ENCODE measurements around the gene NACAD. TPM values are rescaled to one million over a fixed set of nuclear protein-coding genes. Genes with fewer than 3 reads are reported as not detected.
"Not testable (repeated sequence)": the region's sequence is repeated elsewhere in the genome, so short reads cannot be mapped to it uniquely, and the experiment has no call there.

NACAD gene
- polyA plus RNA-seq, 12 donors, result 2.8 to 10.0 (median 4.9) TPM; not detected in 1

GRCh38 chr7:45118292-45118691, 29.5 kb upstream of the NACAD start:
- no peak for DNase-seq

GRCh38 chr7:45117582-45117981, 28.8 kb upstream of the NACAD start:
- DNase-seq, result no peak

GRCh38 chr7:45116048-45116447, 27.3 kb upstream of the NACAD start:
- no peak for DNase-seq

GRCh38 chr7:45114926-45115325, 26.2 kb upstream of the NACAD start:
- no peak for DNase-seq

GRCh38 chr7:45114257-45114656, 25.5 kb upstream of the NACAD start:
- not testable (repeated sequence) for DNase-seq

- DNase-seq, result no peak
Observed at GRCh38 chr7:45112648-45113047, 23.9 kb upstream of the NACAD start.

- peak; percentile 96 for DNase-seq
Observed at GRCh38 chr7:45111298-45112223, 22.8 kb upstream of the NACAD start, which contains the start of gene TBRG4. TBRG4 (minus strand) TSS chr7:45111697; CDS start chr7:45109237, 2,460 bp downstream.

GRCh38 chr7:45108863-45109262, 20.1 kb upstream of the NACAD start:
- no peak for DNase-seq

- DNase-seq, result no peak
Observed at GRCh38 chr7:45107356-45107755, 18.6 kb upstream of the NACAD start.

- no peak for DNase-seq
Observed at GRCh38 chr7:45106820-45107219, 18.1 kb upstream of the NACAD start.

- DNase-seq, result no peak
Observed at GRCh38 chr7:45105588-45106188, 16.9 kb upstream of the NACAD start.

- DNase-seq, result no peak
Observed at GRCh38 chr7:45104844-45105587, 16.2 kb upstream of the NACAD start.

- DNase-seq, result no peak
Observed at GRCh38 chr7:45103958-45104843, 15.4 kb upstream of the NACAD start.

GRCh38 chr7:45102785-45103712, 14.3 kb upstream of the NACAD start:
- no peak for DNase-seq

- no peak for DNase-seq
Observed at GRCh38 chr7:45101748-45102147, 13.0 kb upstream of the NACAD start.

GRCh38 chr7:45100761-45101480, 12.2 kb upstream of the NACAD start:
- no peak for DNase-seq

GRCh38 chr7:45099891-45100760, 11.4 kb upstream of the NACAD start:
- no peak for DNase-seq

Measured in muscle of arm (tissue), 12 donors.